Endothelial cell (in vitro differentiated cells): ENCODE results near the gene APBA2. TPM values are rescaled to one million over a fixed set of nuclear protein-coding genes. Genes with fewer than 3 reads are reported as not detected.

Experiments
- DNase-seq: peaks from one replicate; pipeline ENCODE4 v3.0.0; 2021; ENCODE audit warnings: low spot score
- H3K27ac Mint-ChIP-seq: one replicate; pipeline ENCODE4 v1.8.0; 2021; ENCODE audit warnings: mixed read lengths, inconsistent platforms; ENCODE audit not compliant: unreplicated experiment
- H3K27me3 Mint-ChIP-seq: one replicate; pipeline ENCODE4 v1.8.0; 2021; ENCODE audit warnings: mild to moderate bottlenecking, moderate library complexity, mixed read lengths, inconsistent platforms; ENCODE audit not compliant: unreplicated experiment
- H3K36me3 Mint-ChIP-seq: one replicate; pipeline ENCODE4 v1.8.0; 2021; ENCODE audit warnings: mild to moderate bottlenecking, low read depth, mixed read lengths, inconsistent platforms; ENCODE audit not compliant: unreplicated experiment
- H3K4me1 Mint-ChIP-seq: one replicate; pipeline ENCODE4 v1.8.0; 2021; ENCODE audit warnings: mild to moderate bottlenecking, mixed read lengths, inconsistent platforms; ENCODE audit not compliant: unreplicated experiment
- H3K4me3 Mint-ChIP-seq: one replicate; pipeline ENCODE4 v1.8.0; 2021; ENCODE audit warnings: mild to moderate bottlenecking, mixed read lengths, inconsistent platforms; ENCODE audit not compliant: unreplicated experiment
- H3K9me3 Mint-ChIP-seq: one replicate; pipeline ENCODE4 v1.8.0; 2021; ENCODE audit warnings: mixed read lengths, inconsistent platforms; ENCODE audit not compliant: unreplicated experiment
- CTCF ChIP-seq: fragments of 200-600 bp; sonication (generic); IDR thresholded peaks from one replicate; pipeline ENCODE4 v1.5.0; 2021; ENCODE audit warnings: antibody characterized with exemption; ENCODE audit not compliant: unreplicated experiment
- total RNA-seq: library from RNA; stranded (reverse); fragmentation: NEBNext Ultra II Directional; extraction: Animal tissue kit (Norgen Biotek cat#: 25700); gene quantifications from one replicate; pipeline ENCODE4 v1.2.1, GENCODE V29; 2021; ENCODE audit not compliant: unreplicated experiment

APBA2 gene
- total RNA-seq, 1 donor from 2014 or later, result 33.1 TPM

GRCh38 chr15:29053661-29054131 lies 167.9 kb downstream of the APBA2 start:
- peaks cover 23% of the 10 kb centered on the region for H3K36me3 Mint-ChIP-seq
- DNase-seq, result no peak
- H3K27ac Mint-ChIP-seq, result no peak overlapping the region
- TF ChIP-seq CTCF, result no peak
- no peak overlapping the region for H3K4me3 Mint-ChIP-seq
- no peaks in the 10 kb centered on the region for H3K9me3 Mint-ChIP-seq
- no peaks in the 10 kb centered on the region for H3K4me1 Mint-ChIP-seq
- peaks cover 7% of the 10 kb centered on the region for H3K27me3 Mint-ChIP-seq

GRCh38 chr15:29054171-29055045 lies 168.6 kb downstream of the APBA2 start:
- peaks cover 28% of the 10 kb centered on the region for H3K36me3 Mint-ChIP-seq
- H3K9me3 Mint-ChIP-seq, result no peaks in the 10 kb centered on the region
- no peak for TF ChIP-seq CTCF
- no peak overlapping the region for H3K27ac Mint-ChIP-seq
- no peaks in the 10 kb centered on the region for H3K4me1 Mint-ChIP-seq
- no peak overlapping the region for H3K4me3 Mint-ChIP-seq
- peaks cover 8% of the 10 kb centered on the region for H3K27me3 Mint-ChIP-seq
- no peak for DNase-seq

GRCh38 chr15:29055876-29056275 lies 170.1 kb downstream of the APBA2 start:
- Mint-ChIP-seq H3K4me1 (no peaks in the 10 kb centered on the region), H3K36me3 (peaks cover 28% of the 10 kb centered on the region), H3K27me3 (peaks cover 7% of the 10 kb centered on the region), H3K27ac (no peak overlapping the region), H3K4me3 (no peak overlapping the region), H3K9me3 (no peaks in the 10 kb centered on the region)
- DNase-seq, result no peak
- TF ChIP-seq CTCF, result no peak

- no peak overlapping the region for H3K4me3 Mint-ChIP-seq
Measured at GRCh38 chr15:29056839-29057450, 171.2 kb downstream of the APBA2 start.

More at GRCh38 chr15:29056839-29057450, 171.2 kb downstream of the APBA2 start:
- Mint-ChIP-seq H3K27ac (no peak overlapping the region), H3K4me1 (no peaks in the 10 kb centered on the region), H3K36me3 (peaks cover 22% of the 10 kb centered on the region), H3K27me3 (peaks cover 8% of the 10 kb centered on the region), H3K9me3 (no peaks in the 10 kb centered on the region)
- no peak for DNase-seq
- TF ChIP-seq CTCF, result no peak
